KOPT-K1 (cell line): ENCODE data around the gene EML1.
A peak's percentile ranks its signal among the peaks of the same experiment; 100 is the strongest.

Experiments
- H3K27ac ChIP-seq: fragments of 200-600 bp; sonication (generic); 2 replicates; pipeline ENCODE4 v1.5.1; 2016; ENCODE audit warnings: antibody characterized with exemption, mild to moderate bottlenecking, low read depth, low read length; ENCODE audit not compliant: poor library complexity, severe bottlenecking
- H3K36me3 ChIP-seq: fragments of 200-600 bp; sonication (generic); 2 replicates; pipeline ENCODE4 v1.5.1; 2017; ENCODE audit warnings: antibody characterized with exemption, mild to moderate bottlenecking, low read length, moderate library complexity; ENCODE audit not compliant: insufficient read depth
- H3K9me3 ChIP-seq: fragments of 200-600 bp; sonication (generic); 2 replicates; pipeline ENCODE4 v1.5.1; 2017; ENCODE audit warnings: antibody characterized with exemption, low read length, mild to moderate bottlenecking; ENCODE audit not compliant: insufficient read depth, poor library complexity, severe bottlenecking

EML1 gene

DNA sequence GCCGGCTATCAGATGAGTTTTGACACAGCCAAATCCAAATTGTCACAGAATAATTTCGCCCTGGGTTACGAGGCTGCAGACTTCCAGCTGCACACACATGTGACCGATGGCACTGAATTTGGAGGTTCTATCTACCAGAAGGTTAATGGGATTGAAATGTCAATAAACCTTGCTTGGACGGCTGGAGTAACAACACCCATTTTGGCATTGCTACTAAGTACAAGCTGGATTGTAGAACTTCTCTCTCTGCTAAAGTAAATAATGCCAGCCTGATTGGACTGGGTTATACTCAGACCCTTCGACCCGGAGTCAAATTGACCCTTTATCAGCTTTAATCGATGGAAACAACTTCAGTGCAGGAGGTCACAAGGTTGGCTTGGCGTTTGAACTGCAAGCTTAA lies 171.8 kb downstream of the EML1 start:
- H3K9me3 ChIP-seq = no peaks in the 10 kb centered on the region
- no peaks in the 10 kb centered on the region for H3K36me3 ChIP-seq
- no peak overlapping the region for H3K27ac ChIP-seq

DNA sequence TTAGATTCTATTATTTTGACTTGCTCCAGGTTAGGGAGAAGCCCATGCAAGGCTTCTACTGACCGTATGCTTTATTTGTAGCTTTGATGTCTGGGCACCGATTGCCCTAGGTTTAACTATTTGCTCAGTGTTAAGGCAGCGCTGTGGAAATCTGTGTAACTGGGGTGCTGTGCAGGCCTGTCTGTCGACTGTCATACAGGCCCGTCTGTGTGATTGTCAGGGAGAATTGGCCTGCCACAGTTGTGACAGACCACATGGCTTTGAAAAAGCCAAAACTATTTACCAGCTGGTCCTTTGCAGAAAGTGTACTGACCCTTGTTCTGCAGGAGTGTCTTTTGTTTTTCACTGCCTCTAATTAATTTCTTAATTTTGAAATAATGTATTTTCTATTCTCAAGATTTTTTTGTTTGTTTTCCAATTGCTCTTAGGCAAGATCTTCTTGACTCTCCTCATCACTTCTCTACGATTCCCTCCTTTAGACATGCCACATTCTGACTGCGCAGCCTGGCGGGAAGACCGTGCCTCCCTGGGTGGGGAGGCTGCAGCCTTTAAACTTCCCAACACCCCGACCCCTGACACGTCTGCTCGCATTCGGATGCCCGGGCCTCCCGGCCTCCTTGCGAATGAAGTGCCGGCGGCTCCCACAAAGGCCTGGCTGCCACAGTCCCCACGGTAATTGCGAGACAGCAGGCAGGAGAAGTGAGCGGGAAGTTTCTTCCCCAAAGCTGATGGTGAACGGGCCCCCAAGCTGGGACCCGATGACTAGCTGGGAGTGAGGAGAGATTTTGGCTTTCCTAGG lies 173.0 kb downstream of the EML1 start:
- H3K27ac ChIP-seq = no peak overlapping the region
- no peaks in the 10 kb centered on the region for H3K9me3 ChIP-seq
- no peaks in the 10 kb centered on the region for H3K36me3 ChIP-seq

DNA sequence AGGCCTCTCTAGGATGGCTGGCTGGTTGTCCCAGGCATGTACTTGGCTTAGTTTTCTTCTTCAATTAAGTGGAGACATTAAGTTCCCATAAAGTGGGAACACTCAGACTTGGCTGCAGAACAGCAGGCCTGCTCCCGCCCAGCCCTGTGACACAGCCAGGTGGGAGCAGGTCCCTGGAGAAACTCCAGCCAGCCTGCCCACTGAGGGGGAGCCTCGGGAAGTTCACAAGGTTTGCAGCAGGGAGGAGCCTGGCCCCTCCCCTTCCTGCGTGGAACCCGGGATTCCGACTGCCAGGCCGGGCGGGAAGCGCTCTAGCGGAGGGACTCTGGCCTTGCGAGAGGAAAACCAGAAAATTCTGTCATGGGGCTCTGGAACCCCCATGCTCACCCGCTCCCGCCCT lies 173.7 kb downstream of the EML1 start:
- Histone ChIP-seq H3K27ac (no peak overlapping the region), H3K9me3 (no peaks in the 10 kb centered on the region), H3K36me3 (no peaks in the 10 kb centered on the region)

DNA sequence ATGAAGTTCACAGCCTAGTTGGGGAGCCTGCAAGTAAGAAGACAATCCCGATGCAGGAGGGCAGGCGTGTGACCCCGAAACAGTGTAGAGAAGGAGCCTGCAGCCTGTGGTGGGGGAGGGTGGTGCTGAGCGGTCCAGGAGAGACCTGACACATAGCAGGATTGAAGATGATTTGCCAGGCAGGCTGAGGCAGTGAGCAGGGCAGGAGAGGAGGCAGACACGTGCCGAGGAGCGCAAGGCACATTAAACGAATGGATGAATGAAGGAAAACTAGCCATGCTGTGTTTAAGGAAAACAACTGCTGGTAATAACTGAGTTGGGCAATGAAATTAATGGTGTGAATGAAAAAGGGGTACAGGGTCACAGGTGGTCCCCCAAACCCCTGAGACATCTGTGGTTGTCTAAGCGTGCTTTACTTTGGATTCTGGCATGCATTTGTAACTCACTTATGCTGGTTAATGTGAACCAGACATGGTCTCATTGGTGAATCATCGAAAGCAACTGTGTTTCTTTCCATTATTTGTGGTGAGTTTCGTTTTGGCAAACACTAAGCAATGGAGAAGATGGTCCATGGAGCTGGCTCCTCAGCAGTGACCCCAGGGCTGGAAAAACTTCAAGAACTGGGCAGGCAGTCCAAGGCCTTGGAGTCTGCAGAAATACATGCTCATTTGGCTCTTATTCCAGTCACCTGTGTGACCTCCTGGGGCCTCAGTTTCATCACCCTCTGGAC lies 175.1 kb downstream of the EML1 start:
- no peaks in the 10 kb centered on the region for H3K36me3 ChIP-seq
- H3K27ac ChIP-seq = no peak overlapping the region
- no peaks in the 10 kb centered on the region for H3K9me3 ChIP-seq

DNA sequence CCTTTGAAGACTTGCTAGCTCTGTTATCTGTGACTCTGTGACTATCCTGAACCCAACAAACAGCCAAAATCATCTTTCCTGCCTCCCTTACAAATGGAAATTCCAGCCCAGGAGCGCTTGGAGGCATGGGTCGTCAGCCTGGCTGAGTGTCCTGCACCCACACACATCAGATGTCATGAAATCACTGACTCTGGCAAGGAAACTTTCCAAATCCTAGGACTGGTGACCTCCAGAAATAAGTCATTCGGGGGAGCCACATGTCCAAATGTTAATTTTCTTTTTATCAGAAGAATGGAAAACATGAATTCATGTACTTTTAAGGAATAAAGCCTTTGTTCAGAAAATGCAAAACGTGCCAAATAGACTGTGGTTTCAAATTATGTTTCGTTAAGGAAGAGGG lies 175.7 kb downstream of the EML1 start:
- H3K9me3 ChIP-seq = no peaks in the 10 kb centered on the region
- no peak overlapping the region for H3K27ac ChIP-seq
- H3K36me3 ChIP-seq = no peaks in the 10 kb centered on the region

DNA sequence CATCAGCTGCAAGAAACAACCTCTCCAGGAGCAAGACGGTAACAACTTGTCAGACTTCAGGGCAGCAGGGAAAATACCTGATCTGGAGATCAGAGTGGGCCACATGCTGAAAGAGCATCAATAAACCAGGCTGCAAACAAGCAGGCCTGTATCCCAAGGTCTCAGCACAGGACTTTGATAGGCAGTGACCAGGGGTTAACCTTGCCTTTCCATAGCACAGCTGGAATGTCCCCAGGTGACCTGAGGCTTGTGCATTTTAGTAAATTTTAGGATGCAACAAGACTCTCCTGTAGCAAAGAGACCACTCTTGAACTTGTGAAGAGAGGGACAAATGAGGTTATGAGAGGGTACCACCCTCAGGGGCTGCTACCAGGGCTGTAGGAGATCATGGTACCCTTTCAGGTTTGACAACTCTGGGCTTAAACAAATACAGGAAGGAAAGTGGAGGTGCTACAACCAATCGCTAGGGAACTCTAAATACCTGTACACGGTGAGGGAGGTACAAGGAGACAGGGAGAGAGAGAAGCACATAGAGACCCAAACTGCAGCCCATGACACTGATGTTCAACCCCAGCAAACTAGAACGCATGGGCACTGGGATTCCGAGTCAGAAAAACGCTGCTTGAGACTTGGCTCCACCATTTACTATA lies 176.6 kb downstream of the EML1 start:
- Histone ChIP-seq H3K9me3 (peaks cover 2% of the 10 kb centered on the region), H3K27ac (no peak overlapping the region), H3K36me3 (0 out of 2 replicates have a peak, but pooled peaks cover 3% of the 10 kb centered on the region)

DNA sequence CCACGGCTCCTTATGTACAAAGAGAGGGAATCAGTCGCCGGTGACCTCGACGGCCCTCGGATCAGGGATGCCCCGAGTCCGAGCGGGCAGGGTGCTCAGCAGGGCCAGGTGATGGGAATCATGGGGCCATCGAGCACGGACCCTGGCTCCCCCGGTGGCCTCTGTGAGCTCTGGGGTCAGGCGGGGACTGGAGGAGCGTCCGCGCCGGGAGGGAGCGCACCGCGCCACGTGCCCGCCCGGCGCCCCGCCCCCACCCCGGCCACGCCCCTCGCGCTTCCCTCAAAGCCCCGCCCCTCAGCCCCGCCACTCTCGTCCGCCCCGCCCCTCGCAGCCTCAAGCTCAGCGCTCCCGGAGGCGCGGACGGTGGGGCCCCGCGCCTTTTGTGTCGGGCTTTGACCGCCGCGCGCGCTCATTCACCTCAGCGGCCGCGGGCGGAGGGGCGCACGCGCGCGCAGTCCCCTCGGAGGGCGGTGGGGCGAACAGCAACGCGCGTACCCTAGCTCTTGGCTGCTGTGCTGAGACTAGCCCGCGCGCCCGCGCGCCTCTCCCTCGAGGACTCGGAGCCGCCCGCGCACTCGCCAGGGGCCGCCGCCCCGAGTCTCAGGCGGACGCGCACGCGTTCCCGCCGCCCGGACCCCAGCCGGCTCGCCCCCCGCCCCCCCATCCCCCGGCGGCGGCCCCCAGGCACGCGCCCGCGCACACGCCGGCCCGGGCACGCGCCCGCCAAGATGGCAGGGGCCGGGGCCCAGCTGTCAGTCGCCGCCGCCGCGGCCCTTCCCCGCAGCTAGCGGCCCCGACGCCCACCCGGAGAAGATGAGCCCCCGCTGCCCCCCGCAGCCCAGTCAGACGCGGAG lies 178.1 kb downstream of the EML1 start:
- 0 out of 2 replicates have a peak, but pooled peaks cover 4% of the 10 kb centered on the region for H3K36me3 ChIP-seq
- peaks cover 10% of the 10 kb centered on the region for H3K9me3 ChIP-seq
- peak overlapping the region; percentile 87 for H3K27ac ChIP-seq

DNA sequence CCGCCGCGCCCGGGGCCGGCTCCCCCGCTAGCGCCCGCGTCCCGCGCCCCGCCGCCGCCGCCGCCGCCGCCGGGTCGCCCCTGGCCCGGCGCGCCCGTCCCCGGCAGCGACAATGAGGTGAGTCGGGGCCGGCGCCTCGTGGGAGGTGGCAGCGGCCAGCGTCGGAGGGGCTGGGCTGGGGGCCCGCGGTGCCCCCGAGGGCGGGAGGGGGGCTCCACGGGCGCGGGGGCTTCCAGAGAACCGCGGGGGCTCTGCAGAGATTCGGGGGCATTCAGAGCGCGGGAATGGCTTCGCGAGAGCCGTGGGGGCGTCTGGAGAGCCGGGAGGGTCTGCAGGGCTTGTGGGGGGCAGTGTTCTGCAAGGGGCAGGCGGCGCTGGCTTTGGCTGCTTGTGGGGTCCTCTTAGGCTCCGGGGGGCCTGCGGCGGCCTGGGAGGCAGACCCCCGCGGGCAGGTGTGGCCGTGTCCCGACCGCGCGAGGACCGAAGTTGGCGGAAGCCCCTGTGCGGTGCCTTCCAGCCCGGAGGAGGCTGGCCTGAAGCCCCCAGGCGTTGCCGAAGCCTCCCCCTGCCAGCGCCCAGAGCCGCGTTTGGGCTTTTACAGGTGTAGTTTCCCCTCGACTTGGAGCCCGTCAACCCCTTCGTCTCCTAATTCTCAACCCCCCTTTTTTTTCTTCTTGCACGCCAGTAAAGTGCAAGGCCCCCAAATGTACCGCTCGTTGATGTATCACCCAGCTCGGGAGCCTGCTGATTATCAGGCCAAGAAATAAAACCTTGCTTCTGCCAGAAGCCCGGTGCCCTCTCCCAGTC lies 178.9 kb downstream of the EML1 start:
- Histone ChIP-seq H3K27ac (peak overlapping the region; percentile 87), H3K9me3 (peaks cover 10% of the 10 kb centered on the region)

DNA sequence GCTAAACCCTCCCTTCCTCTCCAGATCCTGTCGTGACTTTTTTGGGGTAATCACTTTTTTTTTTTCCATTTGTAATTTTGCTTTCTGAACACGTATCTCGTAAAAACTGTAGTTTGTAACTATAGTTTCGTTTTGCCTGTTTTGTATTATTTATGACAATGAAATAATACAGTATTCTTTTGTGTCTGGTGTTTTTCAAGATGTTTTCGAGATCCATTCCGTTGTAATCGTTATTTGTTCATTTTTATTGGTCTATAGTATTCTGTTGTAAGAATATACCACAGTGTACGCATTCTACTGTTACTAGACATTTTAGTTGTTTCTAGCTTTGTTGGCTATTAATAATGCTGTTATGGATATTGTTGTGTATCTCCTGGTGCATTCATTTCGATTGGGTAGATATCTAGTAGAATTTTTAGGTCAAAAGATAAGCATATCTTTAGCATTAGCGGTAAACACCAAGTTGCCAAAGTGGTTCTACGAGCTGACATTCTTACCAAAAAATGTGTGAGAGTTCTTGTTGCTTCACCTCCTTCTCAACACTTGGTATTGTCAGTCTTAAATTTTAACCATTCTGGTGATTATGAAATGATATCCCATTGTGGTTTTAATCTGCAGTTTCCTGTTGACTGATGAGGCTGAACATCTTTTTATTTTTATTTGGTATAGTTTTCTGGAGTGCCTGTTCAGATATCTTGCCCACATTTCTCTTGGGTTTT lies 179.7 kb downstream of the EML1 start:
- Histone ChIP-seq H3K9me3 (peaks cover 10% of the 10 kb centered on the region), H3K36me3 (peaks cover 8% of the 10 kb centered on the region; the same call in 1 of the 2 replicates), H3K27ac (peak overlapping the region; percentile 87)

More for the DNA sequence above, 178.9 kb downstream of the EML1 start:
- H3K36me3 ChIP-seq = peaks cover 8% of the 10 kb centered on the region; the same call in 1 of the 2 replicates

DNA sequence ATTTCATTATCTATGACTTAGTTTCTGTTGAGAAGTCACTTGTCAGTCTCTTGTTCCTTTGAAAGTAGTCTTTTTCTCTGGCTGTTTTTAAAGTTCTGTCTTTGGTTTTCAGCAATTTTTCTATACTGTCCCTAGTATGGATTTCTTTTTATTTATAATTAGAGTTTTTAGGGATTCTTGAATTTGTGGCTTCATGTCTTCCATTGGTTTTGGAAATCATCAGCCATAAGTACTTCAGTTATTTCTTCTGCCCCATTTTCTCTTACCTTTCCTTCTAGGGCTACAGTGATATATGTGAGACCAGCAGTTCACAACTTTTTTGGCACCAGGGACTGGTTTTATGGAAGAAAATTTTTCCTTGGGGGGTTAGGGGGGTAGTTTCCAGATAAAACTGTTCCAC lies 182.0 kb downstream of the EML1 start:
- peaks cover 10% of the 10 kb centered on the region for H3K9me3 ChIP-seq
- no peak overlapping the region for H3K27ac ChIP-seq
- peaks cover 8% of the 10 kb centered on the region for H3K36me3 ChIP-seq

DNA sequence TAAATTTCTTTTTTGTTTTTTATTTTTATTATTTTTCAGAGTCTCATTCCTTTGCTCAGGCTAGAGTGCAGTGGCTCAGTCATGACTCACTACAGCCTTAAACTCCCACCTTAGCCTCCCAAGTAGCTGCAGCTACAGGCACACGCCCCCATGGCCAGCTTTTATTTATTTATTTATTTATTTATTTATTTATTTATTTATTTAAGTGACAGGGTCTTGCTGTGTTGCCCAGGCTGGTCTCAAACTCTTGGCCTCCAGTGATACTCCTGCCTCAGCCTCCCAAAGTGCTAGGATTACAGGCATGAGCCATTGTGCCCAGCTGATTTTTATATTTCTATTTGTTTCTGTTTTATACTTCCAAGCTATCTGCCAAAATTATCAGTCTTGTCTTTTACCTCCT lies 182.8 kb downstream of the EML1 start:
- Histone ChIP-seq H3K9me3 (peaks cover 10% of the 10 kb centered on the region), H3K27ac (no peak overlapping the region), H3K36me3 (peaks cover 8% of the 10 kb centered on the region)

DNA sequence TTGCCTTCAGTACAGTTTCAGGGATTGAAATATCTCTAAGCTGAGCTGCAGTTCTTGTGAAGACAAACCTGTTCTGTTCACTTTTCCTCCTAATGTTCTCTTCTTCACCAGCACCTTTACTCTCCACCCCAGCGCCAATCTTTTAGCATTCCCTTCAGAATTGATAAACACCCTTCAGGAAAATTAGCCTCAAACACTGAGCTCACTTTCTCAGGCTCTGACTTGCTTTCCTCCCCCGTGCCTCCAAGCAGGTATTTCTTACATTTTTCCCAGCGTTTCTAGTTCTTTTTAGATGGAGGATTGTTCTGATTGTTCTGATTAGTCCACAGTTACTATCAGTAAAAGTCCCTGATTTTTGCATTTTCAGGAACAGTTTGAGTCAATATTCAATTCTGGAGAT lies 183.5 kb downstream of the EML1 start:
- H3K9me3 ChIP-seq = peaks cover 10% of the 10 kb centered on the region
- H3K27ac ChIP-seq = no peak overlapping the region

DNA sequence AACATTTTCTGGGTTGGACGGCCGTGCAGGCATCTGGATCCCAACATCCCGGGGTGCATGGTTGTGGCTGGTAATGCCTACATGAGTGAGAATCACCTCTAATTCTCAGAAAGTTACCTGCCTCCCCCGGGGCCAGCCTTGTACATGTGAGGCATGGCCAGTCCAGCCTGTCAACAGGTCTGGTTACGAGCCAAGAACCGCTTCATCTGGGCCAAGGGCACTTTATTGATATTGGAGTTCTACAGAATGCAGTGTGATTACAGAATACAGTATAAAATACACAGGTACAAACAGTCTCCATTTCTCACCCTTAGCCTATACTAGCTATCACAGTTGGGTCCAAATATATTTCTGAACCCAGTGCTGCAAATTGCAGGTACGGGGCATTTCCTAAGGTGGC lies 187.1 kb downstream of the EML1 start:
- Histone ChIP-seq H3K9me3 (peaks cover 4% of the 10 kb centered on the region), H3K27ac (no peak overlapping the region), H3K36me3 (peaks cover 6% of the 10 kb centered on the region)

More for the DNA sequence above, 183.5 kb downstream of the EML1 start:
- peaks cover 8% of the 10 kb centered on the region for H3K36me3 ChIP-seq
